ENCODE results near the gene THOC7. TPM values are rescaled to one million over a fixed set of nuclear protein-coding genes. Genes with fewer than 3 reads are reported as not detected.

THOC7 gene
- polyA plus RNA-seq, 1 experiment = 84.3 TPM

DNA sequence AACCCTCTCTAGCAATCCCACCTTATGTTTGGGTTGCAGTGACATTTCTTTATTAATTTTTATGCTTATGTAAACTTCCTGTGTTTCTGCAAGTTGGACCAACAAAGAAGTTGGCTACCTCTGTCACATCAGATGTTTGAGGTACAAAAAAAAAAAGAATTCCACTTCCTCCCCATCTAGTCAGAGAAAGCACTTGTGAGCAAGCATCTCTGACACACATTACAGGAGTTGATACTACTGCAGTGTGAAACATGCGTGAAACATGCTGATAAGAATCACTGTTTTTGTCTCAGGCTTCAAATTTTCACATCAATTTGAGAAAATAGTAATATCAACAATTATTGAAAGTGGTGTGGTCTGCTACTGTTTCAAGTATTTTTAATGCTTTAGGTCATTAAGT is 47.3 kb upstream of the THOC7 start:
- TF ChIP-seq, protein P1, sequence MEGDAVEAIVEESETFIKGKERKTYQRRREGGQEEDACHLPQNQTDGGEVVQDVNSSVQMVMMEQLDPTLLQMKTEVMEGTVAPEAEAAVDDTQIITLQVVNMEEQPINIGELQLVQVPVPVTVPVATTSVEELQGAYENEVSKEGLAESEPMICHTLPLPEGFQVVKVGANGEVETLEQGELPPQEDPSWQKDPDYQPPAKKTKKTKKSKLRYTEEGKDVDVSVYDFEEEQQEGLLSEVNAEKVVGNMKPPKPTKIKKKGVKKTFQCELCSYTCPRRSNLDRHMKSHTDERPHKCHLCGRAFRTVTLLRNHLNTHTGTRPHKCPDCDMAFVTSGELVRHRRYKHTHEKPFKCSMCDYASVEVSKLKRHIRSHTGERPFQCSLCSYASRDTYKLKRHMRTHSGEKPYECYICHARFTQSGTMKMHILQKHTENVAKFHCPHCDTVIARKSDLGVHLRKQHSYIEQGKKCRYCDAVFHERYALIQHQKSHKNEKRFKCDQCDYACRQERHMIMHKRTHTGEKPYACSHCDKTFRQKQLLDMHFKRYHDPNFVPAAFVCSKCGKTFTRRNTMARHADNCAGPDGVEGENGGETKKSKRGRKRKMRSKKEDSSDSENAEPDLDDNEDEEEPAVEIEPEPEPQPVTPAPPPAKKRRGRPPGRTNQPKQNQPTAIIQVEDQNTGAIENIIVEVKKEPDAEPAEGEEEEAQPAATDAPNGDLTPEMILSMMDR (IDR thresholded peaks at IDR 0.05; ENCODE audit: low read depth, low read length) = no peak
- no peaks in the 10 kb centered on the region for H3K27me3 ChIP-seq (ENCODE audit: control insufficient read depth, insufficient read depth, low read length)
- DNase-seq (ENCODE audit: low read depth, low spot score) = no peak
- no peaks in the 10 kb centered on the region for H3K9me3 ChIP-seq (ENCODE audit: control insufficient read depth, insufficient read depth, low read length)
- no peak overlapping the region for H3K27ac ChIP-seq (ENCODE audit: low read depth, low read length)
- ChIA-PET CTCF (interaction anchor here (1.3 to 1.7 kb wide), 2 partner anchors 113 to 561 kb away, joined by 5 read pairs; partner anchors contain the start of gene PSMD6), POLR2A (no interaction called here)
- peak overlapping the region; percentile 58 for H3K4me3 ChIP-seq (ENCODE audit: low read depth, low read length)

DNA sequence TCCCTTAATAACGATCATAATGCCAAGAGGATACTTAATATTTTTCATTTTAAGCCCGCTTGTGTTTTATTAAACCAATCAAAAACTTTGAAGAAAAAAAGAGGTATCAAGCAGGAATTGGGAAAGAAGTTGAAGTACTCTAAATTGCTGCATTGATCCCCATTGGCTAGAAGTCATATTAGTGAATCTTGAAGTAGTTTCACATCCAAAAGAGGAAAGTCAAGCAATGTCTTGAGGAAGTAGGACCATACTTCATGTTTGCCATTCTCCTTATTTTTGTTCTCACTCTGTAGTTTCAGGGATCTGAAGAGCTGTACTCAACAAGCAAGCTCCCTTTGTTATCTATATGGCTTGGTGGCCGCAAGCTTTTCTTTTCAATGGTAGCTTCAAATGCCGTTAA is 46.4 kb upstream of the THOC7 start:
- CTCF ChIA-PET = interaction anchor here (1.3 kb wide), 1 partner anchor 114 kb away, joined by 5 read pairs; the partner anchor contains the start of gene PSMD6
- POLR2A ChIA-PET = no interaction called here

DNA sequence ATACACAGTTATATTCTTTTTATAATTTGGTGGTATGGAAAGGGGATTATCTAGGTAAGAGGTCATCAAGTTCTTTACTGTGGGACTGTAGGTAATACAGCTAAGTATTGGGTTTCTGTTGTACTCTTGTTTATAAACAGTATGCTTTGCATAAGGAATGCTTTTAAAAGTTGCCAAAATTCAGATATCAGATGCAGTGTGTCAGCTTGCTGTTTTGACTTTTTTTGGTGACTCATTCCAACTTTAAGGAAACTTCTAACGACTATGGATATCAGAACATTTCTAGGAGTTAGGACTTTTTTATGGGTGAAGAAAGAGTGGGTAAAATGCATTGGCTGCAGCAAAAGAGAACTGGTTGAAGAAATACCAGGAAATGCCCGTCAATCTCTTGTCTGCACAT is 45.8 kb upstream of the THOC7 start:
- Histone ChIP-seq H3K4me3 (ENCODE audit: low read depth, low read length) (no peak overlapping the region), H3K9me3 (ENCODE audit: control insufficient read depth, insufficient read depth, low read length) (no peaks in the 10 kb centered on the region), H3K27ac (ENCODE audit: low read depth, low read length) (no peak overlapping the region), H3K27me3 (ENCODE audit: control insufficient read depth, insufficient read depth, low read length) (no peaks in the 10 kb centered on the region)
- DNase-seq (ENCODE audit: low read depth, low spot score) = peak; percentile 27
- TF ChIP-seq, protein P1 (IDR thresholded peaks at IDR 0.05; ENCODE audit: low read depth, low read length) = no peak
- ChIA-PET CTCF (interaction anchor here (0.6 to 1.3 kb wide), 2 partner anchors 114 to 1433 kb away, joined by 3 to 5 read pairs; partner anchors contain the start of gene PSMD6), POLR2A (no interaction called here)

More for the DNA sequence above, 46.4 kb upstream of the THOC7 start:
- no peak for DNase-seq (ENCODE audit: low read depth, low spot score)
- Histone ChIP-seq H3K27ac (ENCODE audit: low read depth, low read length) (no peak overlapping the region), H3K4me3 (ENCODE audit: low read depth, low read length) (no peak overlapping the region), H3K9me3 (ENCODE audit: control insufficient read depth, insufficient read depth, low read length) (no peaks in the 10 kb centered on the region), H3K27me3 (ENCODE audit: control insufficient read depth, insufficient read depth, low read length) (no peaks in the 10 kb centered on the region)
- TF ChIP-seq, protein P1 (IDR thresholded peaks at IDR 0.05; ENCODE audit: low read depth, low read length) = no peak

DNA sequence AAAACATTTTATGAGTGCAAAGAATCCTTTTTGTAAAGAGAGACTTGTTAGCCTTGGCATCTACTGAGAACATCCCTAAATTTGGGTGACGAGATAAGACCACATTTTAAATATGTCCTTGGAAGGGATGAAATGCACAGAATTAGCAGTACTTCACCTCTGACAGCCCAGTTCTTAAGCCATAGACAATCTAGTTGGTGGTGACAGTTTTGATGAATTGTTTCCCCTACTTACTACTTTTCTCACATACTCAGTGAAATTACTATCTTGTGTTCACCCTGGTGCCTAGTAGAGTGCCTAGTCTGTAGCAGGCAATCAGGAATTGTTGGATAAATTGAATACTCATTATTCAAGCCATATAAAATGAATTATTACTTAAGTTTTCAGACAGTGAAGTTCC is 45.2 kb upstream of the THOC7 start:
- DNase-seq (ENCODE audit: low read depth, low spot score) = no peak
- CTCF ChIA-PET = interaction anchor here (0.6 kb wide), 1 partner anchor 1433 kb away, joined by 3 read pairs; no protein-coding TSS in a partner anchor
- TF ChIP-seq, protein P1 (IDR thresholded peaks at IDR 0.05; ENCODE audit: low read depth, low read length) = no peak
- POLR2A ChIA-PET = no interaction called here
- Histone ChIP-seq H3K27ac (ENCODE audit: low read depth, low read length) (no peak overlapping the region), H3K9me3 (ENCODE audit: control insufficient read depth, insufficient read depth, low read length) (no peaks in the 10 kb centered on the region), H3K27me3 (ENCODE audit: control insufficient read depth, insufficient read depth, low read length) (no peaks in the 10 kb centered on the region), H3K4me3 (ENCODE audit: low read depth, low read length) (no peak overlapping the region)

DNA sequence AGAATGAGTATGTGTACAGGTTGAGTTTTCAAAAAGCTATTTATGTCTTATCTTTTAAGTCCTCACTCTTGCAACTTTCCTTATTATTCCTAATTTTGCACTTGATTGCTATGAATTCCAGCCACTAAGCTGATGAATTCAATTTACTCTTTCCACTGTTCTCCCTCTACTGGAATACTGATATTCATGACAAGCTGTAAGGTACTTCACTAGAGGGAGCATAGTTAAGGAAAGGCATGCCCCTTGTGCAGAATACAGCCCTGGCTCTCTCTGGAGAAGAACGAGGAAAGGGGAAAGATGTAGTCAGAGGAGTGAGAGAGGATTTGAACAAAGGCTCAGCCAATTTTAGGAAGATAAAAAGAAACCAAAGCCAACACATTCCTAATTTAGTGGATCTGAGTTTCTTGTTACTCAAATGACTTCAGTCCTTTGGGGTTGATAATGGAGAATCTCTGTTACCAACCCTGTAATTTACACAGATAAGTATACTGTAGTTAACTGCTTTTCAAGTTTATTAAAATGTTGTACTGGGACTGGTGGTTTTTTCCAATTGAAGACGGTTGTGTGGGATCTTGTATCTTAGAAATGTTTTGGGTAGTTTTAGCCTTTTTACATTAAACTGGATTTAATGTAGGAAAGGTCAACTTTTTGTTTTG is 44.6 kb upstream of the THOC7 start:
- no peaks in the 10 kb centered on the region for H3K9me3 ChIP-seq (ENCODE audit: control insufficient read depth, insufficient read depth, low read length)
- POLR2A ChIA-PET = no interaction called here
- TF ChIP-seq, protein P1 (IDR thresholded peaks at IDR 0.05; ENCODE audit: low read depth, low read length) = peak; percentile 58
- no peak for DNase-seq (ENCODE audit: low read depth, low spot score)
- H3K4me3 ChIP-seq (ENCODE audit: low read depth, low read length) = no peak overlapping the region
- H3K27me3 ChIP-seq (ENCODE audit: control insufficient read depth, insufficient read depth, low read length) = no peaks in the 10 kb centered on the region
- H3K27ac ChIP-seq (ENCODE audit: low read depth, low read length) = no peak overlapping the region
- CTCF ChIA-PET = interaction anchor here (1.0 to 1.2 kb wide), 3 partner anchors 33 to 95 kb away, joined by 3 to 4 read pairs (median 3); no protein-coding TSS in a partner anchor
